Measurements from ENCODE around the gene CYP19A1.
A peak's percentile ranks its signal among the peaks of the same experiment; 100 is the strongest.

The CYP19A1 gene

GRCh38 chr15:51377038-51377786 is 38.8 kb upstream of the CYP19A1 start:
- Histone ChIP-seq H3K9me3 (ENCODE audit: severe bottlenecking) (no peaks in the 10 kb centered on the region), H3K27me3 (ENCODE audit: insufficient read depth, poor library complexity, severe bottlenecking) (no peaks in the 10 kb centered on the region), H3K4me3 (ENCODE audit: severe bottlenecking) (no peak overlapping the region), H3K27ac (ENCODE audit: poor library complexity, severe bottlenecking) (no peak overlapping the region), H3K4me1 (ENCODE audit: insufficient read depth, poor library complexity, severe bottlenecking) (no peaks in the 10 kb centered on the region), H3K36me3 (ENCODE audit: low read depth) (no peaks in the 10 kb centered on the region)
- ATAC-seq (ENCODE audit: low read depth) = no peak
- DNase-seq (ENCODE audit: low spot score) = no peak
- no peak for TF ChIP-seq CTCF (IDR thresholded peaks at IDR 0.05; ENCODE audit: poor library complexity, severe bottlenecking)

GRCh38 chr15:51375966-51376640 is 37.7 kb upstream of the CYP19A1 start:
- ATAC-seq (ENCODE audit: low read depth) = peak; percentile 85
- no peak overlapping the region for H3K27ac ChIP-seq (ENCODE audit: poor library complexity, severe bottlenecking)
- H3K36me3 ChIP-seq (ENCODE audit: low read depth) = no peaks in the 10 kb centered on the region

GRCh38 chr15:51374131-51374530 is 35.7 kb upstream of the CYP19A1 start:
- ATAC-seq (ENCODE audit: low read depth) (no peak), DNase-seq (ENCODE audit: low spot score) (no peak)
- no peaks in the 10 kb centered on the region for H3K9me3 ChIP-seq (ENCODE audit: severe bottlenecking)
- H3K4me3 ChIP-seq (ENCODE audit: severe bottlenecking) = no peak overlapping the region
- no peaks in the 10 kb centered on the region for H3K27me3 ChIP-seq (ENCODE audit: insufficient read depth, poor library complexity, severe bottlenecking)
- no peak overlapping the region for H3K27ac ChIP-seq (ENCODE audit: poor library complexity, severe bottlenecking)
- H3K36me3 ChIP-seq (ENCODE audit: low read depth) = no peaks in the 10 kb centered on the region
- TF ChIP-seq CTCF (IDR thresholded peaks at IDR 0.05; ENCODE audit: poor library complexity, severe bottlenecking) = no peak
- peaks cover 1% of the 10 kb centered on the region for H3K4me1 ChIP-seq (ENCODE audit: insufficient read depth, poor library complexity, severe bottlenecking)

More at GRCh38 chr15:51375966-51376640, 37.7 kb upstream of the CYP19A1 start:
- no peaks in the 10 kb centered on the region for H3K9me3 ChIP-seq (ENCODE audit: severe bottlenecking)
- TF ChIP-seq CTCF (IDR thresholded peaks at IDR 0.05; ENCODE audit: poor library complexity, severe bottlenecking) = no peak
- H3K4me1 ChIP-seq (ENCODE audit: insufficient read depth, poor library complexity, severe bottlenecking) = no peaks in the 10 kb centered on the region
- H3K27me3 ChIP-seq (ENCODE audit: insufficient read depth, poor library complexity, severe bottlenecking) = no peaks in the 10 kb centered on the region
- no peak overlapping the region for H3K4me3 ChIP-seq (ENCODE audit: severe bottlenecking)
- DNase-seq (ENCODE audit: low spot score) = no peak

GRCh38 chr15:51371266-51371665 is 32.9 kb upstream of the CYP19A1 start:
- H3K4me3 ChIP-seq (ENCODE audit: severe bottlenecking) = no peak overlapping the region
- no peaks in the 10 kb centered on the region for H3K9me3 ChIP-seq (ENCODE audit: severe bottlenecking)
- TF ChIP-seq CTCF (IDR thresholded peaks at IDR 0.05; ENCODE audit: poor library complexity, severe bottlenecking) = no peak
- H3K4me1 ChIP-seq (ENCODE audit: insufficient read depth, poor library complexity, severe bottlenecking) = peaks cover 16% of the 10 kb centered on the region
- H3K27ac ChIP-seq (ENCODE audit: poor library complexity, severe bottlenecking) = no peak overlapping the region
- H3K27me3 ChIP-seq (ENCODE audit: insufficient read depth, poor library complexity, severe bottlenecking) = no peaks in the 10 kb centered on the region
- DNase-seq (ENCODE audit: low spot score) = no peak
- ATAC-seq (ENCODE audit: low read depth) = no peak
- H3K36me3 ChIP-seq (ENCODE audit: low read depth) = no peaks in the 10 kb centered on the region

- Histone ChIP-seq H3K27ac (ENCODE audit: poor library complexity, severe bottlenecking) (no peak overlapping the region), H3K36me3 (ENCODE audit: low read depth) (no peaks in the 10 kb centered on the region), H3K27me3 (ENCODE audit: insufficient read depth, poor library complexity, severe bottlenecking) (no peaks in the 10 kb centered on the region), H3K4me1 (ENCODE audit: insufficient read depth, poor library complexity, severe bottlenecking) (peaks cover 16% of the 10 kb centered on the region), H3K4me3 (ENCODE audit: severe bottlenecking) (no peak overlapping the region), H3K9me3 (ENCODE audit: severe bottlenecking) (no peaks in the 10 kb centered on the region)
- DNase-seq (ENCODE audit: low spot score) (no peak), ATAC-seq (ENCODE audit: low read depth) (no peak)
- no peak for TF ChIP-seq CTCF (IDR thresholded peaks at IDR 0.05; ENCODE audit: poor library complexity, severe bottlenecking)
These were observed 31.0 kb upstream of the CYP19A1 start for GRCh38 chr15:51369451-51369761.

Measured in RWPE2 (cell line).